Astrocyte of the hippocampus (primary cell): Measurements from ENCODE around the gene SRRM2.
"Not testable (repeated sequence)": the region's sequence is repeated elsewhere in the genome, so short reads cannot be mapped to it uniquely, and the experiment has no call there.

Source experiments
- DNase-seq: peaks from one replicate; pipeline ENCODE4 v3.0.0; 2011; ENCODE audit warnings: low read depth, low spot score

SRRM2 gene

GRCh38 chr16:2715064-2715463 lies 37.4 kb upstream of the SRRM2 start:
- no peak for DNase-seq

- peak; percentile 79 for DNase-seq
These were observed 36.9 kb upstream of the SRRM2 start for GRCh38 chr16:2715519-2715918.

DNA sequence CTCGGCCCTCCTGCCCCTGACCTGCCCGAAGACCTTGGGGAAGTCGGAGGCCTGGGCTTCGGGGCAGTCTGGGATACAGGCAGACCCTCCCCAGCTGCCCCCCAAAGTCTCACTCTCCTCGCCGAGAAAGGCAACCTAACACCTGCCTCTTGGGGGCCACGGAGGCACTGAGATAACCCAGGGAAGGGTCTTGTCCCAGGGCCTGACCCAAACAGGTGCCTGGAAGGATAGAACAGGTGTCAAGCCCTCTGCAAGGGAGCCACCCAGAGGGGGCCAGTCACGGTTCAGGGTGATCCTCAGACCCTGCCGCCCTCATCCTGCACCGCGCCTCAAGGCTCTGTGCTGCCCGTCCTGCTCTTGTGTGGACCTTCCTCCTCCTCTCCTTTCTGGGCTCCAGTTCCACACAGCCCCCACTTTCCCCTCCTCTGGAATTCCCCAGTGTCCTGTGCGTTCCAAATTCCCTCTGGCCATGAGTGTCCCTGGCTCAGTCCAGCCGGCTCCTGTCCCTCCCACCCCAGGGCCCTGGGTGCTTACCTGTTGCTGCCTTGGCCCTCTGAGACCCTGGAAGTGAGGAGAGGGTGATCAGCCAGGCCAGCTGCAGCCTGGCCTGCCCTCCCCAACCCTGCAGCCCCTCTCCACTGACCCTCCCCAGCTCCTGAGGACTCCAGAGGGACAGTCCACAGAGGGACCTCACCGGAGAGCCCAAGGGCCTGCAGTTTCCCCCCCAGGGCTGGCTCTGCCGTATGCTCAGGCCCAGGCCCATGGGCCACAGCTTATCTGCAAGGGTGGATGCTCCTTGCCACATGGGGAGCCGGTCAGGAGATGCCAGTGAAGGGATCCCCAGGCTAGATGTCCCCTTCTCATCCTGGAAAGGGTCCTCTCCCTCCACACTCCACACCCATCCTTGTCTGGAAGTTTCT lies 36.2 kb upstream of the SRRM2 start:
- no peak for DNase-seq

GRCh38 chr16:2716948-2717347 lies 35.5 kb upstream of the SRRM2 start:
- no peak for DNase-seq

- DNase-seq = no peak
These were observed 34.8 kb upstream of the SRRM2 start for GRCh38 chr16:2717383-2718263.

GRCh38 chr16:2719328-2720063 lies 32.9 kb upstream of the SRRM2 start:
- no peak for DNase-seq

- no peak for DNase-seq
These were observed 32.4 kb upstream of the SRRM2 start, which contains the start of gene PRSS27 for GRCh38 chr16:2720064-2720457. TSS of gene PRSS27 (minus strand) at chr16:2720224. CDS start at chr16:2720160, 64 bp downstream.

GRCh38 chr16:2720719-2721633 lies 31.5 kb upstream of the SRRM2 start:
- peak; percentile 93 for DNase-seq

DNA sequence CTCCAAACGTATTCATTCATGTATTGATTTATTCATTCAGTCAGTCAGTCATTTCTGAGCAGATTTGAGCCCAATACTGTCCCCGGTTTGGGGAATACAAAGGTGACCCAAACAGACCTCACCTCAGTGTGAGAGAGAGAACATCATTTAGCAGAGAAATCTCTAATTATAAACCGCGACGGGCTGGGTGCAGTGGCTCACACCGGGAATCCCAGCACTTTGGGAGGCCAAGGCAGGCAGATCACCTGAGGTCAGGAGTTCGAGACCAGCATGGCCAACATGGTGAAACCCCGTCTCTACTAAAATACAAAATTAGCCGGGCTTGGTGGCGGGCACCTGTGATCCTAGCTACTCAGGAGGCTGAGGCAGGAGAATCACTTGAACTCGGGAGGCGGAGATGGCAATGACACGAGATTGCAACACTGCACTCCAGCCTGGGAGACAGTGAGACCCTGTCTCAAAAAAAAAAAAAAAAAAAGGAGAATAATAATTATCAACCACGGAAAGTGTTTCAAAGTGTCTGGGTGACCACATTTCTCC lies 30.7 kb upstream of the SRRM2 start:
- not testable (repeated sequence) for DNase-seq

DNA sequence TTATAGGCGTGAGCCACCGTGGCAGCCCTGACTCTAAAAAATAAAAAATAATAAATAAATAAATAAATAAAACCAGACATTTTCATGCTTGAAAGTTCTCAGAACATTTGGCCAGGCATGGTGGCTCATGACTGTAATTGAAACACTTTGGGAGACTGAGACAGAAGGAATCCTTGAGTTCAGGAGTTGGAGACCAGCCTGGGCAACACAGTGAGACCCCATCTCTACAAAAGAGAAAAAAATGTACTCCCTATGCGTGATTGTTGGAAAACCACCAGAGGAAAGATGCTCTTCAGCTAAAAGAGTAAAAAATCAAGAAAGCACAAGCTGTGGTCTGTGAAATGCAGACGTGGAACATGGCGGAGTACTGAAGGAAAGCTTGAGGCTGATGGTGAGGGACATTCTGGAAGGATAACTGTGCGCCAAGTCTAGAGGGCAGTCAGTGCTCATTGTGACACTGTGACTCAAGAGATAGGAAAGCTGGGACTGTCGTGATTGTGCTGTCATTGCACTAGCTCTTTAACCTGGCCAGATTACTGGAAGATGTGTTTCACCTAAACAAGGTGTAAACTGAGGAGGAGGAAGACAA lies 28.3 kb upstream of the SRRM2 start:
- no peak for DNase-seq

GRCh38 chr16:2724816-2725348 lies 27.6 kb upstream of the SRRM2 start:
- DNase-seq = no peak

DNA sequence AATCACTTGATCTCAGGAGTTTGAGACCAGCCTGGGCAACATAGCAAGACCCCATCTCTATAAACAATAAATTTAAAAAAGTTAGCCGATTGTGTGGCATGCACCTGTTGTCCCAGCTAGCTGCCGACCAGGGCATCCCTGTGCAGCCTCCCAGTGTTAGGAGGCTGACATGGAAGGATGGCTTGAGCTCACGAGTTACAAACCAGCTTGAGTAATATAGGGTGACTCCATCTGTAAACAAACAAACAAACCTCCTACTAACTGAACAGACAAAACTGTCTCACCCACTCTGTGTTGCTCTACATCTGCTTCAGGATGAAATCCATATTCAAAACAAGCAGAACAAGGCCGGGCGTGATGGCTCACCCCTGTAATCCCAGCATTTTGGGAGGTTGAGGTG lies 25.5 kb upstream of the SRRM2 start:
- DNase-seq = no peak

DNA sequence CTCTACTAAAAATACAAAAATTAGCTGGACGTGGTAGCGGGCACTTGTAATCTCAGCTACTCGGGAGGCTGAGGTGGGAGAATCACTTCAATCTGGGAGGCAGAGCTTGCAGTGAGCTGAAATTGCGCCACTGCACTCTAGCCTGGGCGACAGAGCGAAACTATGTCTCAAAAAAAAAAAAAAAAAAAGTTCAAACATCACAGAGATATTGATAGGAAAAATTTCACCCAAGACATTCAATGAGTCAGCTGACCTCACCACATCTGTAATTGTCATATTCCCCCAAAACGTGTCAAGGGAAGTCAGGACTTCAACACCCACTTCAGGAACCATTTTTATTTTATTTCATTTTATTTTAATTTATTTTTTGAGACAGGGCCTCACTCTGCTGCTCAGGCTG lies 24.4 kb upstream of the SRRM2 start:
- no peak for DNase-seq

DNA sequence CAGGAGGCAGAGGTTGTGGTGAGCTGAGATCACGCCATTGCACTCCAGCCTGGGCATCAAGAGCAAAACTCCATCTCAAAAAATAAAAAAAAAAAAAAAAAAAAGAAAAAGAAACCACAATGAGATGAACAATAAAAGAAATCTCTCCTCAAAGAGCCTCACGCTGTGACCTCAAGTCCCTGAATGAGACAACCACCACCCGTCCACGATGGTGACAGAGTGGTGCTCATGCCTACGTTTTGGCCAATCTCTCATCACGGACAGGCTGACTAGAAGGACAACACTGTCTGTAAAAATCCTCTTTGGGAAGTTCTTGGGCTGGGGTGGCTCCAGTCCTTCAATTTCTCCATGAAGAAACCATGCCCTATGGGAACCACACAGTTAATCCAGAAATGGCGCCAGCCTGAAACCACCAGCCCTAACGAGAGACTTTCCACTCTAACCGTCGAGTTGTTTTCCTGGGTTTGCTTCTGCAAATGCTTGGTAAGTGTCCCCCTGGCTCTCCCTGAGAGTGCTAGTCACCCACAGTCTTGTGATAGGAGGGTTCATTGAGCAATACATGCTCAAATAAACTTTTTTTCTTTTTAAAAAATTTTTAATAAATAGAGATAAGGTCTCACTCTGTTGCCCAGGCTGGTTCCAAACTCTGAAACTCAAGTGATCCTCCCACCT lies 17.5 kb upstream of the SRRM2 start:
- no peak for DNase-seq

DNA sequence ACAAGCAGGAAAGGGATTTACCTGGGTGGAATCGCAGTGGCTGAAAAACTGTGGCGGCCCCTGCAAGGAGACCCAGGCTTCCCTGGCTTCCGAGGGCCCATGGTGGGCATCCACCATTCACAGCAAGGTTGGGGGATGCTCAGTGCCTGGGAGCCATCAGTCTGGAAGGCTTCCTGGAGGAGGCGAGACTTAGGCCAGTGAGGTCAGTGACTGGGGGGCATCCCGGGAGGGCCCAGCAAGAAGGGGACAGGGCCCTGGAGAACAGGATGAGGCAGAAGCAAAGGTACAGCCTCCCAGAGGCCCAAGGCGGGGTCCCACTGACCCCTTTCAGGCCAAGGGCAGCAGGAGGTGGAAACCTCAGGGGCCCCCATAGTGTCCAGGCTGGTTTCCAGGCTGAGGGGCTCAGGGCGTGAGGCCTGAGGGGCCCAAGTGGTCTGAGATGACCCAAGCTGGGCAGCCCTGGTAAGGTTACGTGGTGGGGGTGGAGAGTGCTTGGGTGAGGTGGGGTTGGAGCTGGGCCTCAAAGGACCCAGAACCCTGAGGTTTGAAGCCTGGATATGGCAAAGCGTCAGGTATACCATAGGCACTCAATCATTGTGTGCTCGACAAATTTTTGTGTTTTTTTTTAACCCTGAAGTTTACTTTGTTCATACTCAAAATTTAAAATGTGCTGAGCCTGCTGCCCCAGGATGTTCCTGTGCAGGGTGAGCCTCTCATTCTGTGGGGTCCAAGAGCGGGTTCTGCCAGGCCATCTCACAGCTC lies 15.8 kb upstream of the SRRM2 start:
- DNase-seq = no peak

GRCh38 chr16:2737238-2737605 lies 15.2 kb upstream of the SRRM2 start:
- no peak for DNase-seq

GRCh38 chr16:2737895-2738418 lies 14.5 kb upstream of the SRRM2 start:
- no peak for DNase-seq

DNA sequence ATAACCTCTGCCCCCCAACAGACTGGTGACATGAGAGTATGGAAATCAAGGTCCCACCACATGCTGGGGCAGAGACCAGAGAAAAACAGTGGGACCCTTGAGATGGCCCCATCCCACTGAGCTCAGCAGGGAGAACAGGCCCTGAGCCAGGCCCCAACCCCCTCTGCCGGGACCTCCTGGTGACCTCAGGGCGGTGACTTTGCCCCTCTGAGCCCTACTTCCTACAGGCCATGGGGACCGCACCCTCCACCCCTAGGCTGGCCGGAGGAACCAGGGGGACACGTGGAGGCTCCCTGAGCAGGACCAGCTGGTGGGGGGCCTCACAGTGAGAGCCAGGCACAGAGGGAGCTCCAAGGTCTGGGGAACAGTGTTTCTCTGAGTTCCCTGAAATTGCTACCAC lies 13.8 kb upstream of the SRRM2 start:
- DNase-seq = no peak
